ENCODE results near the gene AGBL1. TPM values are rescaled to one million over a fixed set of nuclear protein-coding genes. Genes with fewer than 3 reads are reported as not detected.

The AGBL1 gene
- total RNA-seq, 1 experiment from 2014 or later = not detected

- no peak overlapping the region for H2BK20ac ChIP-seq (ENCODE audit: low read depth, low read length, poor library complexity, severe bottlenecking)
- H2AK5ac ChIP-seq (ENCODE audit: insufficient read length, low read length) = no peak overlapping the region
- no peak overlapping the region for H4K5ac ChIP-seq (ENCODE audit: insufficient read length, low read depth, low read length)
- H3K9me3 ChIP-seq (ENCODE audit: control insufficient read depth, low read depth, low read length) = no peaks in the 10 kb centered on the region
- H3K23ac ChIP-seq (ENCODE audit: insufficient read length, low read depth, low read length) = no peak overlapping the region
- no peak overlapping the region for H3K4me3 Mint-ChIP-seq
- H3K14ac ChIP-seq (ENCODE audit: insufficient read depth, low read length) = no peak overlapping the region
- WGBS (ENCODE audit: extremely low coverage, insufficient read length, low lambda C conversion rate) = no CpG with 5 or more reads among the region's 5 CpGs
- H3K27me3 ChIP-seq (ENCODE audit: insufficient read depth, low read length) = no peaks in the 10 kb centered on the region
- H2AFZ ChIP-seq (ENCODE audit: low read length) = no peak overlapping the region
- H3K36me3 Mint-ChIP-seq (ENCODE audit: insufficient read depth in 1 of 3, low read depth in 3 of 3) = no peaks in the 10 kb centered on the region
- H3K4me1 Mint-ChIP-seq = peaks cover 12 to 23% of the 10 kb centered on the region in 2 experiments
- H3K4me2 ChIP-seq (ENCODE audit: insufficient read depth, insufficient read length, low read length) = no peak overlapping the region
- TF ChIP-seq CTCF (conservative IDR thresholded peaks at IDR 0.05) = no peak
- H3K23me2 ChIP-seq (ENCODE audit: insufficient read length, low read depth, low read length, poor library complexity, severe bottlenecking) = no peaks in the 10 kb centered on the region
- no peak overlapping the region for H3K27ac Mint-ChIP-seq
- H3K27ac ChIP-seq (ENCODE audit: insufficient read length, low read depth, low read length) = no peak overlapping the region
- H3K79me1 ChIP-seq (ENCODE audit: insufficient read depth, low read depth, low read length, poor library complexity, severe bottlenecking) = no peaks in the 10 kb centered on the region
- H2BK15ac ChIP-seq (ENCODE audit: low read depth, low read length) = no peak overlapping the region
- no peak overlapping the region for H3K18ac ChIP-seq (ENCODE audit: insufficient read length, low read depth, low read length)
- H3T11ph ChIP-seq (ENCODE audit: low read length) = no peak overlapping the region
- no peak for DNase-seq
- no peak overlapping the region for H3K56ac ChIP-seq (ENCODE audit: insufficient read length, low read depth, low read length)
- no peak overlapping the region for H4K91ac ChIP-seq (ENCODE audit: insufficient read length, low read depth, low read length)
- no peaks in the 10 kb centered on the region for H3K27me3 Mint-ChIP-seq (ENCODE audit: low read depth)
- no peak overlapping the region for H3K9ac ChIP-seq (ENCODE audit: extremely low read depth, insufficient read length, low read length)
- no peak overlapping the region for H2BK12ac ChIP-seq (ENCODE audit: insufficient read length, low read depth, low read length)
- no peaks in the 10 kb centered on the region for H3K4me1 ChIP-seq (ENCODE audit: insufficient read depth, low read length)
- no peak overlapping the region for H4K8ac ChIP-seq (replicated peaks; ENCODE audit: insufficient read length, low read depth, low read length)
- H3K4ac ChIP-seq (ENCODE audit: low read depth, low read length) = no peak overlapping the region
- no peak overlapping the region for H2BK5ac ChIP-seq (ENCODE audit: insufficient read length, low read length)
- H3K9me3 Mint-ChIP-seq = no peaks in the 10 kb centered on the region
- H3K79me2 ChIP-seq (ENCODE audit: insufficient read depth, low read length) = no peaks in the 10 kb centered on the region
- H4K20me1 ChIP-seq (ENCODE audit: control insufficient read depth, insufficient read depth, insufficient read length) = no peaks in the 10 kb centered on the region
- H2BK120ac ChIP-seq (ENCODE audit: low read depth, low read length, poor library complexity, severe bottlenecking) = no peak overlapping the region
These were observed 540.5 kb downstream of the AGBL1 start for GRCh38 chr15:86620157-86620556.

Data from H9 (cell line).